Fibroblast of upper back skin (primary cell): ENCODE results near the gene PRSS57.
"Not testable (repeated sequence)": the region's sequence is repeated elsewhere in the genome, so short reads cannot be mapped to it uniquely, and the experiment has no call there.

Experiments
- DNase-seq: peaks from one replicate; pipeline ENCODE4 v3.0.0-alpha.2; 2013

Gene PRSS57

GRCh38 chr19:695352-695949, at the start of gene PRSS57:
Gene PRSS57 (minus strand): TSS chr19:695452. CDS start chr19:695430, 22 bp downstream.
- DNase-seq, result no peak

GRCh38 chr19:743168-743687, 48.0 kb upstream of the PRSS57 start:
- DNase-seq, result peak; percentile 13

- DNase-seq, result no peak
These were observed 47.4 kb upstream of the PRSS57 start for GRCh38 chr19:742540-743075.

- no peak for DNase-seq
These were observed 46.4 kb upstream of the PRSS57 start for GRCh38 chr19:741506-742131.

GRCh38 chr19:740816-741505, 45.7 kb upstream of the PRSS57 start:
- not testable (repeated sequence) for DNase-seq

GRCh38 chr19:739998-740715, 44.9 kb upstream of the PRSS57 start:
- DNase-seq, result no peak

GRCh38 chr19:738509-739128, 43.4 kb upstream of the PRSS57 start:
- DNase-seq, result no peak

- DNase-seq, result peak; percentile 30
These were observed 42.4 kb upstream of the PRSS57 start for GRCh38 chr19:737591-738093.

GRCh38 chr19:736125-736524, 40.9 kb upstream of the PRSS57 start:
- no peak for DNase-seq

- DNase-seq, result no peak
These were observed 39.5 kb upstream of the PRSS57 start for GRCh38 chr19:734716-735115.

- DNase-seq, result no peak
These were observed 37.2 kb upstream of the PRSS57 start for GRCh38 chr19:732148-733069.

- no peak for DNase-seq
These were observed 35.7 kb upstream of the PRSS57 start for GRCh38 chr19:731000-731399.

GRCh38 chr19:729965-730668, 34.9 kb upstream of the PRSS57 start:
- DNase-seq, result no peak

- DNase-seq, result not testable (repeated sequence)
These were observed 34.3 kb upstream of the PRSS57 start for GRCh38 chr19:729564-729963.

GRCh38 chr19:728011-728410, 32.8 kb upstream of the PRSS57 start:
- no peak for DNase-seq

- no peak for DNase-seq
These were observed 32.0 kb upstream of the PRSS57 start for GRCh38 chr19:726993-727956.

- DNase-seq, result no peak
These were observed 30.3 kb upstream of the PRSS57 start for GRCh38 chr19:725461-726089.

- DNase-seq, result no peak
These were observed 28.5 kb upstream of the PRSS57 start for GRCh38 chr19:723714-724113.

GRCh38 chr19:723247-723646, 28.0 kb upstream of the PRSS57 start:
- no peak for DNase-seq
